Middle frontal gyrus (tissue), 1 donor: ENCODE measurements around the gene RUNX1.

Experiments
- DNase-seq: peaks from one replicate; pipeline ENCODE4 v3.0.0-alpha.2; 2015; ENCODE audit warnings: low spot score; ENCODE audit errors: extremely low spot score

The RUNX1 gene

DNA sequence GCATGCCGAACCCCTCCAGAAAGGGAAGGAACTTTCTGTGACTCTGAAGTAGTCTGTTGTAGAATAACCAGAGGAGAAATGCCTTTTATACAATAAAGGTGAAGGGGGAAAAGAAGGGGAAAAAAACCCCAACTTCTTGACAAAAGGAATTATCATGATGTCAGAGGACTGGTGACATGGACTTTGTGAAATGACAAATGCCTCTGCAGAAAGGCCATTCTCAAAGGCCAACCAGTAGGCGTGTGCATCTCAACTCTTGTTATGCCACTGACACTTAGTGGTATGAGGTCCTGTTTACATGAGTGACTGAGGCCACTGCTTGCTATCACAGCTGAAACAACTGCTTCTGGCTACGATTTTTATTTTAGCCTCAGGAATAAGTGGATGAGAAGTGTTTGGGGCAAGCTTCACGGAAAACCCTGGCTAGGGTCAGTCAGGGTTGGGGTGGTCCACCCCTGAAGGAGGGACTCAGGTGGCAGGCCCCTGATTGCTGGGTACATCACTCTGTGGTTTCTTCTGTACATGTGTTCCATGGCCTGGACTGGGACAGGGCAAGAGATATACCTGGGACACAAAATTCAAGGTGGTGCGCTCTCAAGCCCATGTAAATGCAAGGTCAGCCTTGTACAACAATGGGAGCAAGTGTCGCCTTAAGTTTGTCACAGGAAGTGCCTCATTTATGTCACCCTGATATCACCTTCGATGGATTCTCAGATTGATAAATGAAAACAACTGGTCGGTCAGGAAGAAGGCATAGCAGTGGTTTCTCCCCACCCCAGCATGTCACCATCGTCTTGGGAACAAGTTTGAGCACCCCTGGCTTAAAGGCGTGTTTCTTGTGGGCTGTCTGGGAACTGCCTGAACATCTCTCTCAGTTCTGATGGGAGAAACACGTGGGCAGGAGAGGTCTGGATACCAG, 12.4 kb downstream of the RUNX1 start:
- no peak for DNase-seq

DNA sequence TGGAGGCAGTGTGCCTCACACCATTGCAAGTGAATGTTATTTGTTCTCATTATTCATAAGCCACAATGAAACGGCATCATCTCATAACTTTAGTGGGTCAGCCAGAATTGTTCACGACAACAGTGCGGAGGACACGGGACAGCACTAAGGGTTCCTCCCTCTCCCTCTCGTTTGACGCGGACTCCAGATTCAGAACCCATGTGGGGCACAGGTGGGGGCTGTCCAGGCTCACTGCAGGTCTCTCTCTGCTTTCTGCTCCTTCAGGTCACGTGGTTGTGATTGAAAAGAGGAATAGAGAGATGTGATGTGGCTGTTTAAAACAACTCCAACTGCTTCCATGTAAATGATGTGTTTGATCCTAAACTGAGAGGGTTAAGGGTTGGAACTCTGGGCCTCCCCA, 13.5 kb downstream of the RUNX1 start:
- no peak for DNase-seq

DNA sequence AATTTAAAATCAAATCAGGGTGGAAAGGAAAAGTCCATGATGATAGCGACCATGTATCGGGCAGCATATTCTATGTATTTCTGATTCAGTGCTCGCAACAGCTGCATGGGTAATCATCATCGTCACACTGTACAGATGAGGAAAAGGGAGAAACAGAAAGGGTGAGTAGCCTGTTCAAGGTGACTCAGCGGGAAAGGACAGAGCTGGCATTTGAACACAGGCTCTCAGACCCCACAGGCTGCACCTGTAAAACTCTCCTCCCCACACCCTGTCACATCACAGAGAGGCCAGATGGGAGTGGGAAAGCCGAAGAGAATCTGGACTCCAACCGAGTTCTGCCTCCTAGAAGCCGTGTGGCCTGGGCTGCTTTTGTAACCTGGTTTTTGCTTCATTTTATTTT, 14.0 kb downstream of the RUNX1 start:
- DNase-seq, result no peak

DNA sequence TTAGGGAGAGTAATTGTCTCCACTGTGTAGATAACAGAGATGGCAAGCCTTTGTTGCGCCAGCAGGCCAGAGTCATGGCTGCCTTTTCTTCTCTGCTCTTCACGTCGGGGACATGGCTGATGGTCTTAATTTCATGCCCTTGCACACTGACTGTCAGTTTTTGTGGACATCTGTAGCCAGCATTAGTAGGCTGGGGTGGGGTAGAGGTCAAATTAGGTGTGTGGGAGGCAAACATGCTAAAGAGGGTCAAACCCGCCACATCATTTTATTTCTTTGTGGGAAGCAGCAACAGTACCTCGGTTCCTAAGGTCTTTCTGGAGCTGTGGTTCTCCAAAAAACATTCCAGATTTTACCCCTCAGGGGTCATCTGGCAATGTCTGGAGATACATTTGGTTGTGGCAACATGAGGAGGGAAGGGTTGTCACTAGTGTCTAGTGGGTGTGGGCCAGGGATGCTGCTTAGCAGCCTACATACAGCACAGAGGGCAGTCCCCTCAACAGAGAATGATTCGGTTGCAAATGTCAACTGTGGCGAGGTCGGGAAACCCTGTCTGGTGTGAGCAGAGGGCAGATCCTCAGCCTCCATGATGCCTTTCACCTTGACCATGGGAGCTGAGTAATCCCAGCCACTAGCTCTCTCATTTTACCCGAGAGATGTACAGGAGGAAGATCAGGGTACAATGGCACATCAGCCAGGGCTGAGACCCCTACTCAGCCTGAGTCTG, 14.7 kb downstream of the RUNX1 start:
- no peak for DNase-seq

DNA sequence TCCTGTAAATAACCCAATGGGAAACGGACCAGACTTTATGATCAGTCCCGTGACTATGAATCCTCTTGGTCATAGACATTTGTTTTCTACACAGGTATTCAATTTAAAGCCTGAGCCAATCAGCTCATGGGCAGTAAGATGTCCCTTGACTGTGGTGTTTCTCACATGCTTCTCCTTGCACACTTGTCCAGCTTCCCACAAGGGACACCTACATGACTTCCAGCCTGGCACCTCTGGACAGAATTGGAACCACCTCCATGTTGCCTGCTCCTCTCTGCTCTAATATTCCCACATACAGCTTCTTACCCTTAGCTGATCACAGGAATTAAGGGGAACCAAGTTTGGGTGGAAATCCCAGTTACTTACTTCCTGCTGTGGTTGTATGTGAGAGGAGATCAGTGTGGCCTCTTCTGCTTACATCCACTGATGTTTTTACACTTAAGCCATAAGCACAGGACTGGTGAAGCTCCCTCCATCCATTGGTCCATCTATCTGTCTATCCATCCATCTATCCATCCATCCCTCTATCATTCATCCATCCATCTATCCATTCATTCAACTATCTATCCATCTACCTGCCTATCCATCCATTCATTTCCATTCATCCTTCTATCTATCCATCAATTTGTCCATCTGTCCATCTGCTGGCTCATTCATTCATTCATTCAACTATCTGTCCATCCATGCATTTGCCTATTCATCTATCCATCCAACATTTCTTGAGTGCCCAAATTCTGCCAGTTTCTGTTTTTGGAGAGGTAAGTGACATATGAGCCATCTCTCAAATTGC, 16.4 kb downstream of the RUNX1 start:
- DNase-seq, result no peak

DNA sequence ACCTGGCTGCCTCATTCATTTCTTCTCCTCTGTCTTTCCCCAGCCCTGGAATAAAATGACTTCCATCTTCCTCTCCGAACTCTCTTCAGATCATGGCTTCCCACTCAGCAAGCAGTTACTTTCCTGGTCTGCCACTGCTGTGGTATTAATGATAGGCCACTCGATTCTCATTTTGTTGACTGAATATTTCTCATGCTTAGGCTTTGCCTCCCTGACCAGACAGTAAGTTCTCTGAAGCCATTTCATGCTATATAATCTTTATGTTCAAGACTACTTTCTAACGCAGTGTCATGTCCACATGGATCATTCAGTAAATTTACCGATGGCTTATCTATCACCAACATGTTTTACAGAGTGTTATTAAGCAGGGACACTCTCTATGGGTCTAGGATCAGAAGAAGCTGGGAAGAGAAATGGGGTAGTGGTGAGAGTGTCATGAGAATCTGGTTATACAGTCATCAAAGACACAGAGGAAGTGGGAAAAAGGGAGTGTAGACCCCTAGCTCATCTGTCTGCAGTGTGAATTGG, 20.6 kb downstream of the RUNX1 start:
- DNase-seq, result no peak

DNA sequence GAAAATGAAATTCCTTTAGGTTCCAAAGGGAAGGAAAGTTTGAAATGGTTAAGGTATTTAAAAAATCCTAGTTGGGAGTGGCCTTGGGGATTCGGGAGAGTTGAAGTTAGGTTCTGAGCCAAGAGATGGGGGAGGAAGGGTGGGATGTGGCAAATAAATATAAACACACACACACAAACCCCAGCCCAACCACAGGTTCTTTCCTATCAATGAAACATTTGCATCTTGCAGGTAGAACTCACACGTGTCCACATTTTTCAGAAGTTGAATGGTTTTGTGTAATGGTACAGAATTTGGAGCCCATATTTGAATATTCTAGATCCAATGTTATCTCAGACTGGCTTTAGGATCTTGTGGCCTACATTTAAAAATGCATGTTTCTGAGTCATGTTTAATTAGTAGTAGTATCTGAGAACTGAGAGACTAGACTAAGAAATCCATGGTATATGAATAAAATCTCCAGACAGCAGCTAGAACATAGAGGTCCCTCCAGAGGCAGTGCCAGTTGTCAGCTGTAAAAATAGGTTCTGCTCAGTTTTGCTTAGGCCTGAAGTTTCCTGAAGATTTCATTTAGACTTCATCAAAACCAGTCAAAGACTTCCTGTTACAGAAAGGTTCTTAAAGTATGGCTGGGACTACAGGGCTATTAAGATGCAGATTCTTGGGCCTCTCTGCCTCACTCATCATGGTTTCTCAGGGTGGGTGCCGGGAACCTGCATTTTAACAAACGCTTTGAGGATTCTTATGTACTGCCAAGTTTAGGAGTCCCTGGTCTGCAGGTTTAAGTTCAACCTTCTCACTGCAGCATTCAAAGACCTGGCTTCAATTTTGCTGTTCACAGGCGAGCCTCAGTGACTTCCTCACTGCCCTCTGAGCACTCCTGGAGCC, 21.3 kb downstream of the RUNX1 start:
- no peak for DNase-seq

DNA sequence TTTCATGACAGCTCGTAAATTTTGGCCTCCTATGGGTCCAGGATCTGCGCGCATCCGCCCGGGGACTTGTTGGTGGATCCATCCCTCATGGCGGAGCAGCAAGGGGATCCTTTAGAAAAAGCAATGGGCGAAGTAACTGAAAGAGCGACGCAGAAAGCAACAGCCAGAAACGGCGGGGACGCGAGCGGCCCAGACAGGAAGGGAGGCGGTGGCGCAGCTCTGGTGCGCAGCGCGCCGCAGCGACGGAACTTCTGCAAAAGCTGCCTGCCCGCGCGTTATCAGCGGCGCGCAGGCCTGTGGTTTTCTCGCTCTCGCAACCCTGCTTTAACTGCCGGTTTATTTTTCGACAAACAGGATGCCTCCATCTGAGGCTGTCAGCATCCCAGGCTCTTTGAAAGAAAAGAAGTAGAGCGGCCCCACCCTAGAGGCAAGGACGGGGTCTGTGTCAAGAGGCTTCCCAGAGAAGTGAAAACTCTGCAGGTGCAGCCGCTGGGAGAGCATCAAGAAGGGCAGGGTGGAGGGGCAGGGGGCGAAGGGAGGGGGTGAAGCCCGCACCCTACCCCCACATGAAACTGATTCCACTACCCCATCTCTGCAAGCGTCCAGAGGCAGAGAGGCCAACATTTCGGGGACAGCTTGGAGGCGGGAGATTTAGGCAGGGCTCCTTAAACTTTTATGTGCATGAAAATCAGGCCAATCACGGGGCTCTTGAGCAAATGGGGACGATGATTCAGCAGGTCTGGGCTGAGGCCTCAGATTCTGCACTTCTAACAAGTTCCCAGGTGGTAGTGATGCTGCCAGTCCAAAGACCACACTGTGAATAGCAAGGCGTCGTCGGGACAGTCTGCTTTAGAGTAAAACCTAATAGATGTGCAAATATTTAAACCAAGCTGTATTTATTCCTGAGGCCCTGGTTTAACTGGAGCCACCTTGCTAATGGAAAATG, 22.2 kb downstream of the RUNX1 start:
- no peak for DNase-seq

DNA sequence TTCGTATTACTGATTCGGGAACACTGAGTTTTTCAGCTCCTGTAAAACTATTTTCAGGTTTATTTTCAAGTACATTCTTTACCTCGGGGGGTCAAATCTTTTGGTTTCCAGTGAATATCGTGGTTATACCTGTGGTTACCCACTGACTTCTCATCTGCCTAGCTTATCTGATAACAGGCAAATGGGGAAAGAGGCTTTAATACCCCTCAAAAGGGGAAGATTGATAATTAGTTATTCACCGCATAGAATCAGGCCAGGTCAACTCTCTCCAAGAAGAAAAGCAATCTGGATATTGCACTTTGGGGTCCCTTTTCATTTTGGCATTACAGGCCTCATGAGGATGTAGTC, 23.0 kb downstream of the RUNX1 start:
- DNase-seq, result no peak

DNA sequence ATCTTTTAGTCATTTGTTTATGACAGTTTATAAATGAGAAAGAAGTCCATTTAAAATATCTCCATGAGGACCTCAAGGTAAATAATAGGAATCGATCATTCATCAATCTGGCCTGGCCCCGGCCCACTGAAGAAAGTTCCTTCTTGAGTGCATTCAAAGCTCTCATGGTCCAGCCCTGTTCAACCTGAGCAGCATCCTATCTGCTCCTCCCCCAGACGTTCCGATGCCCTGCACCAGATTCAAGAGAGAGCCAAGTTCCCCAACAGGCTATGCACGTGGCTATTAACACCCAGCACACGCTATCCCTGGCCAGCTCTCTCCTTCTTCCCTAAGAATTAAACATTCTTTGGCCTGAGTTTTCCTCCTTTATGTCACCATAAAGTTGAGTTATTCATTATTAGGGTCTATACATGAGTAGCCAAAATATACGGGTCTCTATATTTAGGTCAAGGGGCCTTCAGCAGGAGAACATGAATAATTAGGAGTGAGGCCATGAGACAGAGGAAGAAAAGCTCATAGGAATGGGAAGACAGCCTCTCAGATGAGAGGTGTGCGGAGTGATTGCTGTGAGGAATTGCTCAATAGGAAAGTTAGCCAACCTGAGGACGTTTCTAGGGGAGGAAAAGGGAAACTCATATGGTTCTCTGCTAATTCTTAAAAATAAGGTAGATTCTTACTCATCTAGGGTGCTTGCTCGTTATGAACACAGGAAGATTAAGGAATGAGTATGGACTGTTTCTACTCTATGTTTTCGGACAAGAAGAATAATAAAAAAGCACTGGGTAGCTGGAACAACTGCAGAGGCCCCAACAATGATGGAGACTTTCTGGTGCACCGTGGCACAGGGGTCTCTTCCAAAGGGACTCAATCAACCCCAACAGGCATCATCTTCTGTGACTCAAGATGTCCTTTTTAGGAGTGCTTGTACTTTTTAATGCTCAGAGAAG, 23.6 kb downstream of the RUNX1 start:
- no peak for DNase-seq

DNA sequence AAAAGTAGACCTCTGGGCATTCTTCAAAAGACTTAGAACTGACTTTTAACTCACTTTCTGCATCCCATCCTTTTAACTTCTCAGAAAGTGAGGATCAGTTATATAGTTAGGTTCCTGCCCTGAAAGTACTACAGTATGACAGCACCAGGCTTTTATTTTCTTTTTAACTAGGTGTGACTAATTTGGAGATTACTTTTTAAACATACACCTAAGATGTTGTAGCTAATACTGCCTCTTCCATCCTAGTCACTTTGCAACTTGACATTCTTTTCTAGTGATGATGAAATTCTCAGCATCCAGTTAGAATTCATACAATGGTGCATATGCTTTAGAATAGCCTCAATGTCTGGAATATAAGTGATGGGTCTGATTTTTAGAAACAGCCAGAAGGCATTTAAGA, 24.6 kb downstream of the RUNX1 start:
- DNase-seq, result no peak

DNA sequence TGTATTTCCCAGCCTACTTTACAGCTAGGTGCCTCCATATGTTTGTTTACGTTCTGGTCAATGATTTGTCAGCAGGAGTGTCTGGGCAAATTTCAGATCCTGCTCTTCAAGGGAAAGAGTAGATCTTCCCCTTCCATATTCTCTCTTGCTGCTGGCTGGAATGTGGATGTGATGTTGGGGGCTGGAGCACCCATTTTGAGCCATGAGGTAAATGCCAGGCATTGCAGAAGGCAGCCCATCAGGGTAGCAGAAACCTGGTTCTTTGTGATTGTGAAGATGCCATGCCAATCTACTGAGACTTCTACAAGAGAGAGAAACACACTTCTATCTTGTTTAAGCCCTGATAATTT, 25.1 kb downstream of the RUNX1 start:
- DNase-seq, result no peak

DNA sequence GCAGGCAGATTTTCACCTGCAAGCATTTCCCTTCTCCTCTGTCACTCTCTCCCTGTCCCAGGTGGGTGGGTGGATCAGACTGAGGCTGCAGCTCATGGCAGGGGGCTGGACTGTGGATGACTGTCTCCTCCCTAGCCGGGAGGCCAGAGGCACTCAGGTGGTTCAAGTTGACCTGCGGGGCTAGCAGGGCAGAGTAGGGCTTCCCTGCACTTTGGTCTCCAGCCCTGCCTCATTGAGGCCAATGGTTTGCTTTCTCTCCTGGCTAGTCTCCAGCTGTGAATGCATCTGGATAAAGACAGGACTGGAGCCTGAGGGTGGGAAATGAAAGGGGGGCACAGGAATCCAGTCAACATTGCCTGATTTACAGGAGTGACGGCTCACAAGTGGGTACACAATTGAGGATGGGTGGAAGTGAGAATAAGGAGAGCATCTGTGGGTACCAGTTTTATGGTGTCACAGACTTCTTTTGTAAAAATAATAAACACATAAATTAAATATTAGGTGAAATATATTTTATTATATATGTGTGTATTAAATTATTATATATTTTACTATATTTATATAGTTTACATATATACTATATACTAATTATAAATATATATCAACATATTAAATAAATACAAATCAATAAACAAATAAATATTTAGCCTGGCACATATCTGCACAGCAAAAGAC, 25.6 kb downstream of the RUNX1 start:
- DNase-seq, result no peak

DNA sequence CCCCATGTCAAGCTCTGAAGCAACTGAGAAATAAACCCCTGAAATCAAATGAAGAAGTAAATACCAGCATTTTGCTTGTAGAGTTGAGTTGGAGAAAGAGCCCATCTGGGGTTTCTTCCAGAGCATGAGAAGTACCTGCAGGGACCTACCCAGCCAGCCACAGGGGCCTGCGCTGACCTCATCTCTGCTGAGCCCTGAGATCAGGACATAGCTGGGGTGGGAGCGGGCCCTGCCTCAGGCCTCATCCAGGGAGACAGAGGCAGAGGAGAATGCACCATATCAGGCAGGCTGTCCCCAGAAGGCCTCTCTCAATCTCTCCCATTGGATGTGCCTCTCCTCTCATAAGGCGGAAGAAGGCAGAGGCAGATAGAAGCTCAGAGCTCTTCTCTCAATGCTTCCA, 27.6 kb downstream of the RUNX1 start:
- no peak for DNase-seq

DNA sequence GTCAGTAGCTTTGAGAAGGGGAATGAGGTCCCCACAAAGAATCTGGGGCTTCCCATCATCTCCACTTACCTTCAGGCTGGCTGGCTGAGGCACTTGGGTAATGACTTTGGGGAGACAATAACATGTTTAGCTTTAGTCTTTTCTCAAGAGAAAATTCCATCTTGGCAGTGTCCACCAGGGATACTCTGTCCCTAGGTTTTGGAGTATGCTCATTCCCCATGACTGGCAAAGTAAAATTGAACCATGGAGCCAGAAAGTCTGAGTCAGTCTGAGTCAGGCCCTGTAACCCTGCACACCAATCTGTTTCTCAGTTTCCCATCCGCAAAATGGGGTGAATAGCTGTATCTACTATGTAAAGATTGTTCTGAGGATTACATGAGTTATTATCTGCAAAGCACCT, 28.2 kb downstream of the RUNX1 start:
- no peak for DNase-seq

DNA sequence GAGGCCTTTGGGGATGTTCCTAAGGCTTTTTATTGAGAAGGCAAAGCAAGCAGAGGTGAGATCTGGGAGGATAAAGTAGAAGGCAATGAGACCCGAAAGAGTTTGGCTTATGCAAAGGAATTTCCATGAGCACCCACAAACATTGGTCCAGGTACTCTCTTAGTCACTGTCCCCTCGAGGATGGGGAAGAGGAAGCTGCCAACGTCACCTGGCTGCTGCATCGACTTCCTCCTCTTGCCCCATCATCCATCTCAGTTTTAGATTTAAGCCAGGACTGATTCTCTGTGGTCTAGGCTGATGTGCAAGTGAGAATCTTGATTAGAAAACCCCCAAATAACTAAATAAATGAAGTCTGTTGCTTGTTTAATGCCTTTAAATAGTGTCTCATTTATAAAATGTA, 28.7 kb downstream of the RUNX1 start:
- no peak for DNase-seq

DNA sequence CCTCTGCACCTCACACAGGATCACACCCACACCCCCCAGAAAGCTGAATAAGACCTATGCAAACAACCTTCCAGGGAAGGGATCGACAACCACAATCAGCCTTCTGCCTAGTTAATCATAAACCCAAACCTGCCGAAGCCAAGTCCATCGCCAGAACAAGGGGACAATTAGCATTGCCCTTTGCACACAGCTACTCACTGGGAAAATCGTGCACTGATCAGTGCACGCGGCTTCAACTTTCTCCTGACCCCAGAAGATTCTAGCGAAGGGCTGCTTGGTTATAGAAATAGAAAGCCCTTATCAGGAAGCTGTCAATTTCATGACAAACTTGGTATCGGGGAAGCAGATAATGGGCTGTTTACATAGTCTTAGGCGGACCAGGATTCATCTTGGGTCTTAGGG, 29.5 kb downstream of the RUNX1 start:
- no peak for DNase-seq

DNA sequence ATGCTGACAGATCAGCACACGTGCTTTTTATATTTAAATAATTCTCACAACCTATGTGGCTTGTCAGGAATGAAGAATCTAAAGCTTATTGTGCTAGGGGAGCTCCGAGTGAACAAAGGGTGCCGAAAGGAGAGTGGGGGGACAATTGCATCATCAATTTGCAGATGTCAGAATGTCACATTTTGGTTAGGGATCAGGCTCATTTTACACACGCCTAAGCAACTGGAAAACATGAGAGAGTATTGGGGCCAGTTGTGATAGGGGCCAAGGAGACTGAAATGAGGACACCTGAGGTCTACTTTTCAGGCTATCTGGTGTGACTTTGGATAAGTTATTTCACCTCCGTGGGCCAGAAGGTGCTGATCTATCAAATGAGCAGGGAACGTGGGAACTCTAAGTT, 31.8 kb downstream of the RUNX1 start:
- DNase-seq, result no peak
